ENCODE results near the gene CEP85. TPM values are rescaled to one million over a fixed set of nuclear protein-coding genes. Genes with fewer than 3 reads are reported as not detected.

The CEP85 gene
- total and polyA plus RNA-seq, 4 experiments from 2014 or later: 6.7 to 21.9 (median 14.9) TPM

DNA sequence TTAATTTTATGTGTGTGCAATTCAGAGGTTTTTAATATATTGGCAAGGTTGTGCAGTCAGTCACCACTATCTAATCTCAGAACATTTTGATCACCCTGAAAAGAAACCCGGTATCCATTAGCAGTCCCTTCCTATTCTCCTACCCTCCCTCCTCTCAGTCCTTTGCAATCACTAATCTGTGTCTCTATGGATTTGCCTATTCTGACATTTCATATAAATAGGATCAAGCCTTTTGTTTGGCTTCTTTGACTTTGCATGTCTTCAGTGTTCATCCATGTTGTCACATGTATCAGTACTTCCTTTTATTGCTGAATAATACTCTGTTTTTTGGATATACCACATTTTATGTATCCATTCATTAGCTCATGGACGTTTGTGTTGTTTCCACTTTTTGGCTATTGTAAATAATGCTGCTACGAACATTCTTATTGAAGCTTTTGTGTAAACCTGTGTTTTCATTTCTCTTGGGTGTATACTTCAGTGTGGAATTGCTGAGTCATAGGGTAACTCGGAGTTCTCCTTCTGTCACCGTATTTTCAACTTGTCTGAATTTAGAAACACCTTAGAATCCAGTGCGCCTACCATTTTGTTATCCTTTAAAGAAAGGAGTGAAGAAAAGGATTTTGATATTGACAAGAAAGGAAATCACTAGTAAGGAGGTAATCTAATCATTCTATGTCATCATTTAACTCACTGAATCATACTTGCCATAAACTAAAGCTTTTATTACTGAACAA is 3.4 kb downstream of the CEP85 start:
- peaks cover 26% of the 10 kb centered on the region for H3K4me1 ChIP-seq (ENCODE audit: insufficient read depth, low read length)
- intact Hi-C loops (cut with micrococcal nuclease): no loop called here
- Mint-ChIP-seq H3K4me3 (peak overlapping the region in 2 of 8 donors; percentile 24 to 26), H3K27ac (peak overlapping the region in 3 of 7 donors; percentile 4 to 64 (median 42)), H3K36me3 (peaks cover 0 to 18% of the 10 kb centered on the region in 2 donors), H3K27me3 (no peaks in the 10 kb centered on the region), H3K4me1 (peaks cover 20 to 43% (median 35%) of the 10 kb centered on the region in 4 donors), H3K9me3 (peaks cover 0 to 3% (median 0%) of the 10 kb centered on the region in 8 donors)
- H3K9me3 ChIP-seq (ENCODE audit: control insufficient read depth in 1 of 2, low read length in 2 of 2): no peaks in the 10 kb centered on the region
- peaks cover 5% of the 10 kb centered on the region for H3K36me3 ChIP-seq (ENCODE audit: insufficient read depth, low read length)
- CTCF ChIA-PET (ENCODE audit: partially characterized antibody): interaction anchor here (1.6 to 9.3 kb wide), 4 partner anchors 10 to 121 kb away, joined by 3 to 167 read pairs (median 4); partner anchors contain the start of genes C1orf232, ZNF593 and ZNF593OS
- no peak overlapping the region for H3K27ac ChIP-seq (ENCODE audit: low read depth, low read length)
- no peaks in the 10 kb centered on the region for H3K27me3 ChIP-seq (ENCODE audit: insufficient read depth, low read length)
- no peak for DNase-seq
- H3K4me3 ChIP-seq (ENCODE audit: low read length in 2 of 2): no peak overlapping the region
- POLR2A ChIA-PET (ENCODE audit: partially characterized antibody): no interaction called here

DNA sequence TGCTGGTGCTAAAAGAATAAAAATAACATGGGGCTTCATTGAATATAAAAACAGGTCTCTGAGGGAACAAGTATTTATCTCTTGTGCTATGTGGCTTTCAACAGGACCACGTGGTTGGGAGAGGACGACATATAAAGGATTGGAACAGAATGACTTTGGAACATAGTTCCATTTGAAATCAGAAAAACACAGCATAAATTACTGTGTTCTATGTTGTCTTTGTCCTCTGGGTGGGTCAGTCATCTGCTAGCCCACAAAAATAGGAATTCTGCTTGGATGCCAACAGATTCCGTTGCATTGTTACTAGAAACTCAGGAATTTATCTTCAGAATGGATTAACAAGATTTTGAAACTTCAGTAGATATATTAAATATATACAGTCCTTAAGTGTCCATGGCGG is 5.9 kb downstream of the CEP85 start:
- Histone ChIP-seq H3K4me1 (ENCODE audit: insufficient read depth, low read length) (peaks cover 21% of the 10 kb centered on the region), H3K27ac (ENCODE audit: low read depth, low read length) (no peak overlapping the region), H3K9me3 (ENCODE audit: control insufficient read depth in 1 of 2, low read length in 2 of 2) (no peaks in the 10 kb centered on the region), H3K4me3 (ENCODE audit: low read length in 2 of 2) (no peak overlapping the region), H3K27me3 (ENCODE audit: insufficient read depth, low read length) (no peaks in the 10 kb centered on the region), H3K36me3 (ENCODE audit: insufficient read depth, low read length) (peaks cover 12% of the 10 kb centered on the region)
- POLR2A ChIA-PET (ENCODE audit: partially characterized antibody): no interaction called here
- Mint-ChIP-seq H3K27ac (no peak overlapping the region), H3K9me3 (no peaks in the 10 kb centered on the region), H3K36me3 (peaks cover 12 to 29% of the 10 kb centered on the region in 2 donors), H3K4me3 (no peak overlapping the region), H3K4me1 (peaks cover 19 to 29% (median 25%) of the 10 kb centered on the region in 4 donors), H3K27me3 (no peaks in the 10 kb centered on the region)
- intact Hi-C loops (cut with micrococcal nuclease): loop anchor here (1.0 kb wide), 1 partner anchor 124 kb away; no protein-coding TSS in a partner anchor
- CTCF ChIA-PET (ENCODE audit: partially characterized antibody): no interaction called here
- no peak for DNase-seq

- ChIA-PET POLR2A (ENCODE audit: partially characterized antibody) (no interaction called here), CTCF (ENCODE audit: partially characterized antibody) (interaction anchor here (0.9 to 5.0 kb wide), 2 partner anchors 164 to 192 kb away, joined by 3 to 16 read pairs; no protein-coding TSS in a partner anchor)
- H3K27ac Mint-ChIP-seq: peak overlapping the region in 2 of 7 donors; percentile 9 to 46
Observed at GRCh38 chr1:26252718-26253117, 18.7 kb downstream of the CEP85 start.

GRCh38 chr1:26254404-26254803 is 20.4 kb downstream of the CEP85 start:
- H3K27me3 ChIP-seq (ENCODE audit: insufficient read depth, low read length): no peaks in the 10 kb centered on the region
- H3K9me3 ChIP-seq (ENCODE audit: control insufficient read depth in 1 of 2, low read length in 2 of 2): no peaks in the 10 kb centered on the region
- CTCF ChIA-PET (ENCODE audit: partially characterized antibody): interaction anchor here (0.8 to 5.0 kb wide), 3 partner anchors 84 to 162 kb away, joined by 3 to 16 read pairs (median 3); partner anchors contain the start of gene ZNF593
- Mint-ChIP-seq H3K27me3 (no peaks in the 10 kb centered on the region), H3K4me1 (peaks cover 0 to 9% (median 2%) of the 10 kb centered on the region in 4 donors), H3K36me3 (peaks cover 47 to 55% of the 10 kb centered on the region in 2 donors), H3K4me3 (no peak overlapping the region), H3K27ac (peak overlapping the region in 2 of 7 donors; percentile 14 to 55), H3K9me3 (peaks cover 0 to 2% (median 0%) of the 10 kb centered on the region in 8 donors)
- H3K36me3 ChIP-seq (ENCODE audit: insufficient read depth, low read length): peaks cover 35% of the 10 kb centered on the region
- H3K27ac ChIP-seq (ENCODE audit: low read depth, low read length): no peak overlapping the region
- H3K4me3 ChIP-seq (ENCODE audit: low read length in 2 of 2): no peak overlapping the region
- POLR2A ChIA-PET (ENCODE audit: partially characterized antibody): no interaction called here
- DNase-seq: no peak
- intact Hi-C loops (cut with micrococcal nuclease): no loop called here
- no peaks in the 10 kb centered on the region for H3K4me1 ChIP-seq (ENCODE audit: insufficient read depth, low read length)

More at GRCh38 chr1:26252718-26253117, 18.7 kb downstream of the CEP85 start:
- H3K9me3 Mint-ChIP-seq: peaks cover 0 to 2% (median 0%) of the 10 kb centered on the region in 8 donors
- Histone ChIP-seq H3K36me3 (ENCODE audit: insufficient read depth, low read length) (peaks cover 20% of the 10 kb centered on the region), H3K27ac (ENCODE audit: low read depth, low read length) (no peak overlapping the region), H3K4me3 (ENCODE audit: low read length in 2 of 2) (no peak overlapping the region), H3K27me3 (ENCODE audit: insufficient read depth, low read length) (no peaks in the 10 kb centered on the region), H3K9me3 (ENCODE audit: control insufficient read depth in 1 of 2, low read length in 2 of 2) (no peaks in the 10 kb centered on the region), H3K4me1 (ENCODE audit: insufficient read depth, low read length) (no peaks in the 10 kb centered on the region)
- H3K4me1 Mint-ChIP-seq: peaks cover 0 to 9% (median 2%) of the 10 kb centered on the region in 4 donors
- no peaks in the 10 kb centered on the region for H3K27me3 Mint-ChIP-seq
- intact Hi-C loops (cut with micrococcal nuclease): no loop called here
- DNase-seq: no peak
- peaks cover 35 to 45% of the 10 kb centered on the region in 2 donors for H3K36me3 Mint-ChIP-seq
- H3K4me3 Mint-ChIP-seq: no peak overlapping the region

DNA sequence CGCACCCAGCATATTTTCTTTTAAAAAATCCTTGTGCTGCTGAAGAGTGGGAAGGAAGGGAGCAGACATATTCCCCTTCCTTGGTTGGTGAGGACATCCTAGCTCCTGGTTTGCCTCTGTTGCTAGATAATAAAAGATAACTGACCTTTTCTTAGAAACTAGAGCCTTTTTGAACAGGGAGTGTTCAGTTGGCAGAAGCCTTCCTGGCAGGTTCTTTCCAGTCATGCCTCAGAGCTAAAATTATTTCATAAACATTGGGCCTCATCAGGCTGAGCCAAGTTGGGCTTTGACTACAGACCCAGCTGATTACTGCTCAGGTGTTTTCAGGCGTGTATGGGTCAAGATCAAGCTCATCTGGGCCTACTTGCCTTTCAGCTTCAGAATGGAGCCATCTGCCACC is 23.2 kb downstream of the CEP85 start:
- Mint-ChIP-seq H3K36me3 (peaks cover 50 to 61% of the 10 kb centered on the region in 2 donors), H3K9me3 (peaks cover 0 to 2% (median 0%) of the 10 kb centered on the region in 8 donors), H3K4me3 (no peak overlapping the region), H3K27me3 (no peaks in the 10 kb centered on the region), H3K4me1 (peaks cover 0 to 8% (median 2%) of the 10 kb centered on the region in 4 donors), H3K27ac (peak overlapping the region in 2 of 7 donors; percentile 14 to 22)
- H3K4me1 ChIP-seq (ENCODE audit: insufficient read depth, low read length): no peaks in the 10 kb centered on the region
- no peaks in the 10 kb centered on the region for H3K9me3 ChIP-seq (ENCODE audit: control insufficient read depth in 1 of 2, low read length in 2 of 2)
- ChIA-PET CTCF (ENCODE audit: partially characterized antibody) (interaction anchor here (0.7 to 3.7 kb wide), 3 partner anchors 23 to 160 kb away, joined by 3 to 13 read pairs (median 6); partner anchors contain the start of gene CEP85), POLR2A (ENCODE audit: partially characterized antibody) (no interaction called here)
- no peak for DNase-seq
- H3K27ac ChIP-seq (ENCODE audit: low read depth, low read length): no peak overlapping the region
- H3K36me3 ChIP-seq (ENCODE audit: insufficient read depth, low read length): peaks cover 46% of the 10 kb centered on the region
- intact Hi-C loops (cut with micrococcal nuclease): no loop called here
- H3K4me3 ChIP-seq (ENCODE audit: low read length in 2 of 2): no peak overlapping the region
- no peaks in the 10 kb centered on the region for H3K27me3 ChIP-seq (ENCODE audit: insufficient read depth, low read length)

GRCh38 chr1:26259005-26259404 is 25.0 kb downstream of the CEP85 start:
- intact Hi-C loops (cut with micrococcal nuclease): no loop called here
- POLR2A ChIA-PET (ENCODE audit: partially characterized antibody): no interaction called here
- H3K9me3 ChIP-seq (ENCODE audit: control insufficient read depth in 1 of 2, low read length in 2 of 2): no peaks in the 10 kb centered on the region
- DNase-seq: no peak
- no peak overlapping the region for H3K27ac ChIP-seq (ENCODE audit: low read depth, low read length)
- CTCF ChIA-PET (ENCODE audit: partially characterized antibody): interaction anchor here (2.0 kb wide), 1 partner anchor 25 kb away, joined by 6 read pairs; the partner anchor contains the start of gene CEP85
- H3K36me3 ChIP-seq (ENCODE audit: insufficient read depth, low read length): peaks cover 60% of the 10 kb centered on the region
- no peaks in the 10 kb centered on the region for H3K27me3 ChIP-seq (ENCODE audit: insufficient read depth, low read length)
- H3K4me1 ChIP-seq (ENCODE audit: insufficient read depth, low read length): no peaks in the 10 kb centered on the region
- peaks cover 0 to 2% (median 0%) of the 10 kb centered on the region in 8 donors for H3K9me3 Mint-ChIP-seq
- no peak overlapping the region for H3K4me3 Mint-ChIP-seq
- no peak overlapping the region for H3K4me3 ChIP-seq (ENCODE audit: low read length in 2 of 2)
- H3K27me3 Mint-ChIP-seq: no peaks in the 10 kb centered on the region
- H3K27ac Mint-ChIP-seq: peak overlapping the region in 1 of 7 donors; percentile 12
- H3K36me3 Mint-ChIP-seq: peaks cover 56 to 75% of the 10 kb centered on the region in 2 donors
- H3K4me1 Mint-ChIP-seq: peaks cover 0 to 3% (median under 1%) of the 10 kb centered on the region in 4 donors

DNA sequence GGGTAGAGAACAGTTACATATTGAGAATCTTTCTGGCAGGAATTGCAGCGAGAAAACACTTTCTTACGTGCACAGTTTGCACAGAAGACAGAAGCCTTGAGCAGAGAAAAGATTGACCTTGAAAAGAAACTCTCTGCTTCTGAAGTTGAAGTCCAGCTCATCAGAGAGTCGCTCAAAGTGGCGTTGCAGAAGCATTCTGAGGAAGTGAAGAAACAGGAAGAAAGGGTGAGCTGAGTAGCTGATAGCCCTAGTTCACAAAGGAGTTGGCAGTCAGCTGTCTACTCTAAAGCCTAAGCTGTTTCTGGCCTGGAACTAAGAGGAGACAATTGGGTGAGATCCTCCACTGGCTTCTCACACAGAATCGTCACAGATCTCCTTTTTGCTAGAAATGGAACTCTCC is 25.6 kb downstream of the CEP85 start:
- peaks cover 0 to 2% (median 0%) of the 10 kb centered on the region in 4 donors for H3K4me1 Mint-ChIP-seq
- H3K36me3 Mint-ChIP-seq: peaks cover 60 to 75% of the 10 kb centered on the region in 2 donors
- POLR2A ChIA-PET (ENCODE audit: partially characterized antibody): no interaction called here
- H3K27me3 ChIP-seq (ENCODE audit: insufficient read depth, low read length): no peaks in the 10 kb centered on the region
- intact Hi-C loops (cut with micrococcal nuclease): no loop called here
- H3K9me3 Mint-ChIP-seq: peaks cover 0 to 2% (median 0%) of the 10 kb centered on the region in 8 donors
- no peak overlapping the region for H3K27ac ChIP-seq (ENCODE audit: low read depth, low read length)
- no peaks in the 10 kb centered on the region for H3K4me1 ChIP-seq (ENCODE audit: insufficient read depth, low read length)
- CTCF ChIA-PET (ENCODE audit: partially characterized antibody): interaction anchor here (1.2 to 2.0 kb wide), 2 partner anchors 17 to 25 kb away, joined by 4 to 6 read pairs; partner anchors contain the start of gene CEP85
- H3K9me3 ChIP-seq (ENCODE audit: control insufficient read depth in 1 of 2, low read length in 2 of 2): no peaks in the 10 kb centered on the region
- peaks cover 63% of the 10 kb centered on the region for H3K36me3 ChIP-seq (ENCODE audit: insufficient read depth, low read length)
- peak overlapping the region in 2 of 7 donors; percentile 30 to 37 for H3K27ac Mint-ChIP-seq
- H3K4me3 Mint-ChIP-seq: no peak overlapping the region
- no peak for DNase-seq
- no peaks in the 10 kb centered on the region for H3K27me3 Mint-ChIP-seq
- H3K4me3 ChIP-seq (ENCODE audit: low read length in 2 of 2): no peak overlapping the region
